Transverse colon (tissue), 4 donors: ENCODE measurements around the gene MYH11. TPM values are rescaled to one million over a fixed set of nuclear protein-coding genes. Genes with fewer than 3 reads are reported as not detected.
"Not testable (repeated sequence)": the region's sequence is repeated elsewhere in the genome, so short reads cannot be mapped to it uniquely, and the experiment has no call there.

Experiments used
- DNase-seq: peaks from one replicate; pipeline ENCODE4 v3.0.0-alpha.2; 2019
- H3K27ac ChIP-seq, 4 donors: fragments of 200-600 bp; sonication (generic); 2 replicates each; pipeline ENCODE4 v1.5.1; 2016 to 2018; ENCODE audit warnings: inconsistent platforms in 4 of 4
- H3K27me3 ChIP-seq: fragments of 200-600 bp; sonication (generic); 2 replicates; pipeline ENCODE4 v1.5.1; 2017; ENCODE audit warnings: inconsistent platforms
- H3K36me3 ChIP-seq, 4 donors: fragments of 200-600 bp; sonication (generic); 2 replicates each; pipeline ENCODE4 v1.5.1; 2017 to 2019; ENCODE audit warnings: inconsistent platforms in 4 of 4
- H3K4me1 ChIP-seq, 4 donors: fragments of 200-600 bp; sonication (generic); 2 replicates each; pipeline ENCODE4 v1.5.1; 2017 to 2020; ENCODE audit warnings: inconsistent platforms in 4 of 4
- H3K4me3 ChIP-seq, 4 donors: fragments of 200-600 bp; sonication (generic); 1 replicate in 1 of 4; 2 replicates in 3 of 4; pipeline versions ENCODE4 v1.5.1 to v1.6.1; 2017 to 2019; ENCODE audit warnings: inconsistent platforms in 4 of 4
- H3K9me3 ChIP-seq, 2 donors: fragments of 200-600 bp; sonication (generic); 2 replicates each; pipeline ENCODE4 v1.5.1; 2017 to 2019; ENCODE audit warnings: inconsistent platforms in 2 of 2
- CTCF ChIP-seq, 5 experiments: fragments of 200-600 bp in 3 of 5; fragments of 450-650 bp in 2 of 5; sonication (generic) in 3 of 5; IDR thresholded peaks; 1 replicate in 2 of 5; 2 replicates in 3 of 5; pipeline ENCODE4 v1.5.1; 2016 to 2017; ENCODE audit warnings: antibody characterized with exemption in 5 of 5, inconsistent platforms in 3 of 5, mild to moderate bottlenecking in 2 of 5, moderate library complexity in 1 of 5
- EP300 ChIP-seq: sonication (generic); formaldehyde crosslinking; IDR thresholded peaks from one replicate; pipeline ENCODE4 v1.6.1; 2017; ENCODE audit warnings: antibody characterized with exemption, low read depth
- POLR2A ChIP-seq: fragments of 450-650 bp; IDR thresholded peaks from one replicate; pipeline ENCODE4 v1.6.1; 2016; ENCODE audit warnings: antibody characterized with exemption, mild to moderate bottlenecking, moderate library complexity
- POLR2AphosphoS5 ChIP-seq, 3 donors: sonication (generic); formaldehyde crosslinking; IDR thresholded peaks; one replicate each; pipeline ENCODE4 v1.6.1; 2016; ENCODE audit warnings: antibody characterized with exemption in 3 of 3
- WGBS, 2 donors: methylation state at CpG; one replicate each; pipeline ENCODE4 v1.1.5; 2018; ENCODE audit warnings: low coverage in 1 of 2; 5-methylcytosine and 5-hydroxymethylcytosine counted together
- in situ Hi-C, 4 donors: fragments of 200-750 bp; cut with MboI; loops; one replicate each; pipeline versions ENCODE4 v1.15.0 to v1.15.1; 2017; ENCODE audit warnings: low sequenced_read_pairs in 3 of 4, low pct_ligation_motif_present in 1 of 4, low pct_unique_long_range_greater_than_20kb in 1 of 4
- intact Hi-C: fragments of 100-400 bp; cut with DNase I; formaldehyde crosslinking; loops from one replicate; pipeline ENCODE4 v1.15.1; 2023; ENCODE audit warnings: low total_unique reads
- total RNA-seq, 4 donors: library from RNA; depleted of rRNA; stranded (reverse); fragments of >200 nt; gene quantifications; one replicate each; pipeline ENCODE4 v1.1.0, GENCODE V29; 2016

The MYH11 gene
- total RNA-seq, 4 donors from 2014 or later = 619 to 1,914 (median 1,058) TPM

DNA sequence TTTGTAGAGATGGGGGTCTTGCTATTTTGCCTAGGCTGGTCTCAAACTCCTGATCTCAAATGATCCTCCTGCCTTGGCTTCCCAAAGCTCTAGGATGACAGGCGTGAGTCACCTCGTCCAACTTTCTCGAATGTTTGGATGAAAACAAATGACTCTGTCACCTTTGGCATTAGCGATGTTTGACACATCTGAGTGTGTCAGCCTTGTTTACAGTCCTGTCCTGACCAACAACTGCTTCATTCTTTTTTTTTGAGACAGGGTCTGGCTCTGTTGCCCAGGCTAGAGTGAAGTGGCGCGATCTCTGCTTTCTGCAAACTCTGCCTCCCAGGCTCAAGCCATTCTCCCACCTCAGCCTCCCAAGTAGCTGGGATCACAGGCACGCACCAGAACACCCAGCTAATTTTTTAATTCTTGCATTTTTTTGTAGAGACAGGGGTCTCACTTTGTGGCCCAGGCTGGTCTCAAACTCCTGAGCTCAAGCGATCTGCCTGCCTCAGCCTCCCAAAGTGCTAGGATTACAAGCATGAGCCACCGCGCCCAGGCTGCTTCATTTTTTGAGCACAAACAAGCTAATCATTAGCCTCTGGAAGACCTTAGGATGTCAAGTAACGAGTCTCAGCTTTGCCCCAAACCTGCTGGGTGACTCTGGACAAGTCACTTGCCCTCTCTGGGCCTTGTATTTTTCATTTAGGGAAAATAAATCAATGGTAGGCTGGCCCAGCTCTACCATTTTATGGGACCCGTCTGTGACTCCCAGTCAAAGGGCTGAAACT is 7.4 kb downstream of the MYH11 start:
- H3K9me3 ChIP-seq = no peaks in the 10 kb centered on the region
- H3K4me3 ChIP-seq = peak overlapping the region in 1 of 4 donors; percentile 7
- intact Hi-C loops = no loop called here
- H3K27ac ChIP-seq = peak overlapping the region; percentile 55 to 92 (median 83)
- DNase-seq = no peak
- TF ChIP-seq EP300 = no peak
- no peak for TF ChIP-seq POLR2AphosphoS5 (IDR thresholded peaks at IDR 0.05)
- no peak for TF ChIP-seq CTCF (IDR thresholded peaks at IDR 0.05)
- TF ChIP-seq POLR2A = no peak
- in situ Hi-C loops = no loop called here
- H3K4me1 ChIP-seq = peaks cover 0 to 3% (median 0%) of the 10 kb centered on the region in 4 donors
- peaks cover 6% of the 10 kb centered on the region for H3K27me3 ChIP-seq
- no peaks in the 10 kb centered on the region for H3K36me3 ChIP-seq
- 66 to 67% methylated on average over 4 to 12 of the region's 12 CpGs for WGBS, 2 donors

DNA sequence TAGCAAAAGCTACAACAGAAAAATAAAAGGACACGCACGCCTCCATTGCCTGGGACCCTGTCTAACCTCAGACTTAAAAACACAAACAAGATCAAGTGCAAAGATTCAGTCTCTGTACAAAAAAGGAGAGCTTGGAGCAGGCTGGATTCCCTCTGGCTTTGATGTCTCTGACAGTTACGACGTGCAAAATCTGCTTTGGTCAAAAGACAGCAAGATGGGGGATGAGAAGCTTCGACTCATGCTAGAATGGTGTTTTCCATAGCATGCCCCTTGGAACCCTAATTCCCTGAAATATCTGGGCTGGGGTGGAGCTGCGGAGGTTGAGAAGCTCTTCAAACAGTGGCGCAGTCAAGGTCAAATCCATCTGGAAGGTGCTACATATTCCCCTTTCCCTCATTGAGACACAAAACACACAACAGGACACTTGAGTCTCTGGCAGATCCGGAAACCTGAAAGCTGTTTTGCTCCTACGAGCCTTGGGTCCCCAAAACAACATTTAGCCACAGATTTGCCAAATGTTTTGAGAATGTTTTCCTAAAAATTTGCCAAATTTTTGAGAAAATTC is 9.1 kb downstream of the MYH11 start:
- no peak for TF ChIP-seq POLR2A
- TF ChIP-seq EP300 = no peak
- TF ChIP-seq CTCF (IDR thresholded peaks at IDR 0.05) = no peak
- TF ChIP-seq POLR2AphosphoS5 (IDR thresholded peaks at IDR 0.05) = peak in 2 of 3 donors; percentile 36 to 46
- DNase-seq = no peak
- peak overlapping the region in 1 of 4 donors; percentile 11 for H3K4me3 ChIP-seq

GRCh38 chr16:15846510-15846909 is 10.3 kb downstream of the MYH11 start:
- peaks cover 0 to 3% (median 0%) of the 10 kb centered on the region in 4 donors for H3K4me1 ChIP-seq
- H3K36me3 ChIP-seq = no peaks in the 10 kb centered on the region
- H3K4me3 ChIP-seq = no peak overlapping the region
- WGBS, 2 donors = 66 to 80% methylated on average over 2 to 4 of the region's 4 CpGs
- no peak for DNase-seq
- H3K9me3 ChIP-seq = no peaks in the 10 kb centered on the region
- TF ChIP-seq CTCF (IDR thresholded peaks at IDR 0.05) (no peak), POLR2AphosphoS5 (IDR thresholded peaks at IDR 0.05) (no peak), EP300 (no peak), POLR2A (no peak)
- in situ Hi-C loops (no loop called here), intact Hi-C loops (no loop called here)
- no peaks in the 10 kb centered on the region for H3K27me3 ChIP-seq
- peak overlapping the region; percentile 55 to 92 (median 83) for H3K27ac ChIP-seq

More for the DNA sequence above, 9.1 kb downstream of the MYH11 start:
- no peaks in the 10 kb centered on the region for H3K27me3 ChIP-seq
- H3K9me3 ChIP-seq = no peaks in the 10 kb centered on the region
- H3K27ac ChIP-seq = peak overlapping the region; percentile 55 to 92 (median 83)
- WGBS, 2 donors = 61% methylated on average over 9 of the region's 9 CpGs; no CpG with 5 or more reads in 1 of the 2 donors
- H3K36me3 ChIP-seq = no peaks in the 10 kb centered on the region
- in situ Hi-C loops (no loop called here), intact Hi-C loops (no loop called here)
- peaks cover 0 to 3% (median 0%) of the 10 kb centered on the region in 4 donors for H3K4me1 ChIP-seq

DNA sequence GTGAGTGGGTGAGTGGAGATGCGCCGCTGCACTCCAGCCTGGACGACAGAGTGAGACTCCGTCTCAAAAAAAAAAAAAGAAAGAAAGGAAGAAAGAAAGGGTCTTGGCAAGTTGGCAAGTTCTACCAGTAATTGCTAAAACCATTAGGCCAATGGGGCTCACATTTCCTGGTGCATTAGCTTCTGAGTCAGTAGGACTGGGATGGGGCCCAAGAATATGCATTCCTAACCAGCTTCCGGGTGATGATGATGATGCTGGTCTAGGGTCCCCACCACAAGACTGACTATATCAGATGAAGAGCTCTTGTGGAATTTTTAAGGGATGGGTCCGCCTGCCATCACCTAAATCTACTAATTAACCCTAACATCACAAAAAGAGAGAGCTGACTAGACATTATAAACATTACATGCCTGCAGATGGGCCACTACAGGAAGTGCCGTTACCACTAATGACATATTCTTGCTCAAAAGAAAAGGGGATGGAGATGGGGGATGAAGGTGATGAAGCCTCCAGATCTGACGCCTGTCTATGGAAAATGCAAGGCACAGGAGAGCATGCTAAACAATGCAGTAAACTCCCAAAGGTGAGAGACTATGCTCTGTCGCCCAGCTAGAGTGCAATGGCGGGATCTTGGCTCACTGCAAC is 13.1 kb downstream of the MYH11 start:
- no peak overlapping the region for H3K4me3 ChIP-seq
- peak overlapping the region; percentile 55 to 92 (median 83) for H3K27ac ChIP-seq
- no peak for DNase-seq
- H3K36me3 ChIP-seq = no peaks in the 10 kb centered on the region
- H3K9me3 ChIP-seq = no peaks in the 10 kb centered on the region
- 57 to 71% methylated on average over 3 to 10 of the region's 10 CpGs for WGBS, 2 donors
- in situ Hi-C loops (no loop called here), intact Hi-C loops (no loop called here)
- H3K27me3 ChIP-seq = no peaks in the 10 kb centered on the region
- no peak for TF ChIP-seq POLR2AphosphoS5 (IDR thresholded peaks at IDR 0.05)
- H3K4me1 ChIP-seq = peaks cover 0 to 4% (median 3%) of the 10 kb centered on the region in 4 donors

- in situ Hi-C loops, H3K36me3 ChIP-seq, H3K4me3 ChIP-seq, H3K9me3 ChIP-seq, DNase-seq, intact Hi-C loops, H3K27me3 ChIP-seq: not testable (repeated sequence)
- WGBS, 2 donors = 80 to 92% methylated on average over 7 to 8 of the region's 8 CpGs
- peak overlapping the region; percentile 57 to 92 (median 83) for H3K27ac ChIP-seq
- peaks cover 0 to 16% (median 12%) of the 10 kb centered on the region in 4 donors for H3K4me1 ChIP-seq
These were observed 17.6 kb downstream of the MYH11 start for GRCh38 chr16:15839204-15839603.
